DOHH2 (cell line): ENCODE data around the gene KDR.

Experiments used
- EZH2phosphoT487 ChIP-seq: fragments of 200-600 bp; sonication (generic); IDR thresholded peaks from 2 replicates; pipeline ENCODE4 v1.6.1; 2017; ENCODE audit warnings: borderline replicate concordance, mild to moderate bottlenecking, antibody characterized with exemption, low read length, moderate library complexity, mixed read lengths
- TF ChIP-seq, protein P1 (sequence below): fragments of 200-600 bp; sonication (generic); IDR thresholded peaks from one replicate; pipeline ENCODE4 v1.5.1; 2014; ENCODE audit warnings: antibody characterized with exemption, mild to moderate bottlenecking, low read depth, low read length; ENCODE audit not compliant: poor library complexity, severe bottlenecking

- TF ChIP-seq, protein P1, sequence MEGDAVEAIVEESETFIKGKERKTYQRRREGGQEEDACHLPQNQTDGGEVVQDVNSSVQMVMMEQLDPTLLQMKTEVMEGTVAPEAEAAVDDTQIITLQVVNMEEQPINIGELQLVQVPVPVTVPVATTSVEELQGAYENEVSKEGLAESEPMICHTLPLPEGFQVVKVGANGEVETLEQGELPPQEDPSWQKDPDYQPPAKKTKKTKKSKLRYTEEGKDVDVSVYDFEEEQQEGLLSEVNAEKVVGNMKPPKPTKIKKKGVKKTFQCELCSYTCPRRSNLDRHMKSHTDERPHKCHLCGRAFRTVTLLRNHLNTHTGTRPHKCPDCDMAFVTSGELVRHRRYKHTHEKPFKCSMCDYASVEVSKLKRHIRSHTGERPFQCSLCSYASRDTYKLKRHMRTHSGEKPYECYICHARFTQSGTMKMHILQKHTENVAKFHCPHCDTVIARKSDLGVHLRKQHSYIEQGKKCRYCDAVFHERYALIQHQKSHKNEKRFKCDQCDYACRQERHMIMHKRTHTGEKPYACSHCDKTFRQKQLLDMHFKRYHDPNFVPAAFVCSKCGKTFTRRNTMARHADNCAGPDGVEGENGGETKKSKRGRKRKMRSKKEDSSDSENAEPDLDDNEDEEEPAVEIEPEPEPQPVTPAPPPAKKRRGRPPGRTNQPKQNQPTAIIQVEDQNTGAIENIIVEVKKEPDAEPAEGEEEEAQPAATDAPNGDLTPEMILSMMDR = no peak
- TF ChIP-seq EZH2phosphoT487 = no peak
Measured at GRCh38 chr4:55074386-55074785, 51.0 kb downstream of the KDR start.
